Peyer's patch (tissue), 4 donors: Measurements from ENCODE around the gene BCAS3.

ENCODE experiments used
- CTCF ChIP-seq, 6 experiments: fragments of 450-650 bp in 4 of 6; fragments of 200-600 bp in 2 of 6; sonication (generic) in 1 of 6; IDR thresholded peaks; one replicate each; pipeline ENCODE4 v1.5.1; 2017 to 2019; ENCODE audit warnings: antibody characterized with exemption in 6 of 6, mild to moderate bottlenecking in 3 of 6, moderate library complexity in 1 of 6
- POLR2A ChIP-seq, 2 donors: fragments of 450-650 bp; IDR thresholded peaks; one replicate each; pipeline ENCODE4 v1.5.1; 2017; ENCODE audit warnings: antibody characterized with exemption in 2 of 2, mild to moderate bottlenecking in 2 of 2, moderate library complexity in 2 of 2

- no peak for TF ChIP-seq CTCF (IDR thresholded peaks at IDR 0.05)
- no peak for TF ChIP-seq POLR2A (IDR thresholded peaks at IDR 0.05)
Observed at GRCh38 chr17:61402978-61403800, 725.5 kb downstream of the BCAS3 start.
